Measurements from ENCODE around the gene POLR1H.
A peak's percentile ranks its signal among the peaks of the same experiment; 100 is the strongest.

The POLR1H gene

DNA sequence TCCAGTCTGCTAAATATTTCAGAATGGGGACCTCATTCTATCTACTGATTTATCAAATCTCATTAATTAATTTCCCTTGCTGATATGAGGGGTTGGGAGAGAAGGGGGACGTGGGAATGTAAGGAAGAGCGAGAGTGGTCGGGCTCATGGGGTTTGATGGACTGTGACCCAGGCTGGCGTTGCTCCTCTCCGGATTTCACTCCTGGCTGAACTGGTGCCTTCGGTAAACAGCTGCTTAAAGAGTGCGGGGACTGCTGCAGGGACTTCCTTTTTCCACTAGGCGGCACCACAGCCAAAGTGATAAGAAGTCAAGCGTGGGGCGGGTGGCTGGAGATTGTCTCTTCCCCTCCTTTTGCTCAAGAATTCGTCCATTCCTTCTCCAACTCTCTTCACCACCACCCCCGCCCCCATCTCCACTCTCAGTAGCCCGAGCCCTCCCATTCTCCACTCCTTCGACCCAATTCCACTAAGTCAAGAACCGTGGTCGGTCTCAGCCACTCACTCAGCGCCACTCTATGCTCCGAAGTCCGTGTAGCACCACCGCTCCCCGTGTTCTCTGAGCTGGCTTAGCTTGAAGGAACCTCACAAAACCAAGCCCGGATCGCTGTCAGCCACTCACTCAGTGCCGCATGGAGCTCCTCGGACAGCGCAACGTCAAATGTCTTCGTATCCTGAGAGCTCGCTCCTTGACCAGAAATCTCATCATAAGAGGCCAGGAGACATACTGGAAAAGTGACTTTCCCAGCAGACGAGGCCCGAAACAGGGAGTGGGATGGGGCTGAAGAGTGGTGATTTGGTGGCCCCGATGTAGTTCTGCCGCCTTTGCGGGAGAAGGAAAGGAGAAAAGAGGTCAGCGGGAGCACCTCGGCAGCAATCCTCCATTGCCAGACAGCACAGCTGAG is 42.2 kb downstream of the POLR1H start:
- Histone ChIP-seq H3K4me3 (peak overlapping the region; percentile 66), H3K27ac (peak overlapping the region in 1 of 2 donors; percentile 89)
- peak; percentile 86 for DNase-seq (ENCODE audit: low spot score)
- TF ChIP-seq, protein P1, sequence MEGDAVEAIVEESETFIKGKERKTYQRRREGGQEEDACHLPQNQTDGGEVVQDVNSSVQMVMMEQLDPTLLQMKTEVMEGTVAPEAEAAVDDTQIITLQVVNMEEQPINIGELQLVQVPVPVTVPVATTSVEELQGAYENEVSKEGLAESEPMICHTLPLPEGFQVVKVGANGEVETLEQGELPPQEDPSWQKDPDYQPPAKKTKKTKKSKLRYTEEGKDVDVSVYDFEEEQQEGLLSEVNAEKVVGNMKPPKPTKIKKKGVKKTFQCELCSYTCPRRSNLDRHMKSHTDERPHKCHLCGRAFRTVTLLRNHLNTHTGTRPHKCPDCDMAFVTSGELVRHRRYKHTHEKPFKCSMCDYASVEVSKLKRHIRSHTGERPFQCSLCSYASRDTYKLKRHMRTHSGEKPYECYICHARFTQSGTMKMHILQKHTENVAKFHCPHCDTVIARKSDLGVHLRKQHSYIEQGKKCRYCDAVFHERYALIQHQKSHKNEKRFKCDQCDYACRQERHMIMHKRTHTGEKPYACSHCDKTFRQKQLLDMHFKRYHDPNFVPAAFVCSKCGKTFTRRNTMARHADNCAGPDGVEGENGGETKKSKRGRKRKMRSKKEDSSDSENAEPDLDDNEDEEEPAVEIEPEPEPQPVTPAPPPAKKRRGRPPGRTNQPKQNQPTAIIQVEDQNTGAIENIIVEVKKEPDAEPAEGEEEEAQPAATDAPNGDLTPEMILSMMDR (IDR thresholded peaks at IDR 0.05), result peak; percentile 90

DNA sequence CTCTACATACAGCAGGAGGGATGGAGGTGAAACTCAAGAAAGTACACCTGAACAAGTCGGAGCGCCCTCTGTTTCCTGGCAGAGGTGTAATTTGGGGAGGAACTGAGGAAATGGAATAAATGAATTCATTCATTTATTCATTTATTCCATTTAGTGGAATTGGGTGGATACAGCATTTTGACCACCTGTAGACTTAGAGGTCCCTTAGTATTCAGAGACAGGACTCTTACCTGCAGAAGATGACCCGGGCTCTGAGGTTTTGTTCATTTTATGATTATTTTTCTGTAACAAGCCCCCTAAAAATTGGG is 42.8 kb downstream of the POLR1H start:
- no peak for DNase-seq (ENCODE audit: low spot score)
- Histone ChIP-seq H3K27ac (no peak overlapping the region), H3K4me3 (peak overlapping the region; percentile 66)
- TF ChIP-seq, protein P1 (IDR thresholded peaks at IDR 0.05), result no peak

DNA sequence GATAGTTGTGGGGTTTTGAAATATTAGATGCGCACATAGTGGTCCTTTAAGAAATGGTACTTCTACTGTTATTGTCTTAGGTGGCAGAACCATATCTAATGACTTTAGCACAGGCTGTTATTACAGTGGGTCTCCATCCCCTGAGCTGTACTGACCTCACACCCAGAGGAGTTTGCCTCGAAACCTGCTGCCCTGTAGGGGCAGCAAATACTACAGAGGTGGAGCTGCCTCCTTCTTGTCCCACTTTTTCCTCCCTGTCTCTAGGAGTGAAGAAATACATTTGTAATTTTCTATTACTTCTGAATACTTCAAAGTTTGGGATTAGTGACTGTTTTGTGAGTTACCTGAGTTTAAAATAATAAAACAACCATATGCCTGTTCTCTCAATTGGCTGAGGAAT is 43.6 kb downstream of the POLR1H start:
- Histone ChIP-seq H3K4me3 (no peak overlapping the region), H3K27ac (no peak overlapping the region)
- TF ChIP-seq, protein P1 (IDR thresholded peaks at IDR 0.05), result no peak
- no peak for DNase-seq (ENCODE audit: low spot score)

GRCh38 chr6:30111266-30111856 is 50.3 kb downstream of the POLR1H start:
- TF ChIP-seq, protein P1 (IDR thresholded peaks at IDR 0.05), result no peak
- Histone ChIP-seq H3K4me3 (no peak overlapping the region), H3K27ac (no peak overlapping the region)

DNA sequence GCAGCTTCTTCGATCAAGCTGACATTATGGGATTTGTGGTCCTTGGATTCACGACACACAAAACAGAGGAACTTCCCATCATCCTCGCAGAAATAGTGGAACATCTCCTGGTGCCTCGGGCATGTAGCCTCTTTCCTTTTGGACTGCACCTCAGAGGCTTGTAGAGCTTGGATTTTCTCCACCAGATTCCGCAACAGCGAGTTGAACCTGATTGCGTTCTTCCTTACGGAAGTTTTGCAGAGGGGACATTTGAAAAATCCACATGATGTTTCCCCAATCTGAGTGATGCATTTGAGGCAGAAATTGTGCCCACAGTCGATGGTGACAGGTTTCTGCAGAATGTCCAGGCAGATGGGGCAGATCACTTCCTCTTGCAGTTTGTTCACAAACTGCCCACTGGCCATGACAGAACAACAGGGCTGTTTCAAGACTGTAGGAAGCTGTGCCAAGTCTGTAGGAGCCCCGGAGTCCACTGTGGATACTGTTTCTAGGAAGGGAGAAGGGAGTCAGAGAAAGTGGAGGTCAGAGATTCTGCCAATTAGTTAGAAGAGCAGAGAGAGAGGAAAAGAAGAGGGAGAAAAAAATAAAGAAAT is 51.4 kb downstream of the POLR1H start:
- no peak for DNase-seq (ENCODE audit: low spot score)
- H3K27ac ChIP-seq, result no peak overlapping the region
- no peak overlapping the region for H3K4me3 ChIP-seq
- TF ChIP-seq, protein P1 (IDR thresholded peaks at IDR 0.05), result no peak

More at GRCh38 chr6:30111266-30111856, 50.3 kb downstream of the POLR1H start:
- DNase-seq (ENCODE audit: low spot score), result no peak

DNA sequence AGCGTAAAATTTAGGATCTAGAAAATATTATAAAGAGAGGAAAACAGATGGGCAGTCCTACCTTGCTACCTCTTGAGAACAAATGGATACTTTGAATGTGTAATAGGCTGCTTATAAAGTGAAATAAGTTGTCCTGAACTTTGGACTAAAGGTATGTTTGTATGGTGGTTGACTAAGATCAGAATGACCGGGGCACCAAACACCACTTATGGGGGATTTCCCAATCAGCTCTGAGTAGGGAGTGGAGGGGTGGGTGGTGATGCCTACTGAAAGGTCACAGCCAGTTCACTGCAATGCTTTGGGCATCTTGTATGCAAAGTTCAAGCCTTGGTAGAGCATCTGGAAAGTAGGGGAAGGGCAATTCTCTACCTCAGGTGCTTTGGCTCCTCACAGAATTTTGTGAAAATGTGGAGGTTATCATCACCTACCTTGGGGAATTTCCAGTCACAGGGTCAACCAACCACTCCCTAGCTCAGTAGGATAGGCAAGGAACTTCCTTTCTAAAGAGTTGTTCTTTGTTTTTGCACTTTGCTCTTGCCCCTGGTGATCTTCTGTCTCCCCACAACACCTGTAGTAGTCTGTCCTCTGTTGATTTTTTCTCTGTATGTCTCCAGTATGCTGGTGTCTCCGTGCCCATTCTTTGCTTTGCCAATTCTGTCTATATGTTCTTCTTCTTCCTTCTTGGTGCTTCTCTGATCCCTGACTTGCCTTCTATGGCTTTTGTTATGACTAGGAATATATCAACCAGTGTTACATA is 52.1 kb downstream of the POLR1H start, which contains the start of gene TRIM31:
TRIM31 (minus strand) TSS at position 88 of the 757 bp plus-strand sequence. CDS start 285 bp downstream, outside the sequence.
- TF ChIP-seq, protein P1 (IDR thresholded peaks at IDR 0.05), result no peak
- H3K4me3 ChIP-seq, result no peak within 1 kb of the TSS
- no peak within 1 kb of the TSS for H3K27ac ChIP-seq
- DNase-seq (ENCODE audit: low spot score), result no peak

Measured in coronary artery (tissue), 2 donors.